Adipose tissue (tissue), 3 donors: ENCODE results near the gene SCRG1. TPM values are rescaled to one million over a fixed set of nuclear protein-coding genes. Genes with fewer than 3 reads are reported as not detected.

Source experiments
- H3K27ac ChIP-seq: one replicate; pipeline ENCODE4 v1.5.1; 2013; ENCODE audit warnings: low read depth, low read length
- WGBS, 3 donors: extraction: QIAGEN DNeasy Blood & Tissue Kit; methylation state at CpG; one replicate each; pipeline ENCODE4 v1.1.7; 2013; 5-methylcytosine and 5-hydroxymethylcytosine counted together
- polyA plus RNA-seq, 3 donors: library from polyadenylated mRNA; stranded (reverse); fragments of 200-250 nt; gene quantifications; one replicate each; pipeline ENCODE4 v1.2.3, GENCODE V29; 2013
- donor health status: healthy with polysubstance abuse.
- donor health status: Bipolar disorder and iron deficiency.
- donor health status: healthy.

SCRG1 gene
- polyA plus RNA-seq, 3 donors, result 0.07 to 0.67 (median 0.36) TPM

DNA sequence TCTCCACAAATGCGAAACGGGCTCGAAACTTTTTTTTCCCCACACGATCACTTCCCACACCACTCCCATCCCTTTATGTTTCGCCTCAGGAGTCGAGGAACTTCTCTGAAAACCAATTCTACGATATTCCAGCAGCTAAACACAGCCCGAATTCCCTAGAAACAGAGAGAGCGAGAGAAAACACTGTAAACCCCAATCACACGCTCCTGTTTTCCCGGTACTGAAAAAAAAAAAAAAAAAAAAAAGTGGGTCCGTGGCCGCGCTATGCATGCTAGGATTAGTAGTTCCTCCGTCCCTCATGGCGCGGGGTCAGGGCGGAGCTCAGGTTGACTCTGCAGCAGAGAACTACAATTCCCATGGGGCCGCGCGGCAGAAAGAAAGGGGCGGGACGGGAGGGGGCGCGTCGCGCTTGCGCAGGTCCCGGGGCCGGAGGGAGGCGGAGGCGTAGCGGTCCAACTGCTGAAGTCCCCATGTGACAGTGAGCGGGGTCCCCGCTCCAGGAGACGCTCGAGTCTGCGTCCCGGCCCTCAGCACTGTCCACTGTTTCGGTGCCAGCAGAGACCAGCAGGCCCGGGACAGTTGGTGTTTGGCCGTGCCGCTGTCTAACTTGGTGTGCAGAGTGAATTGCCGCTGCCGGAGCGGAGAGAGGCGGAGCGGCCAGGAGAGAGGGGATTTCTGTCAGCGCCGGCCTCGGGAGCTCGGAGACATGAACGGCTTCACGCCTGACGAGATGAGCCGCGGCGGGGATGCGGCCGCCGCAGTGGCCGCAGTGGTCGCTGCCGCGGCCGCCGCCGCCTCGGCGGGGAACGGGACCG lies 28.2 kb downstream of the SCRG1 start, which contains the start of gene SAP30:
TSS of gene SAP30 (plus strand) at position 478 of the 815 bp plus-strand sequence. CDS start at position 707, 229 bp downstream.
- WGBS, 3 donors, result 0 to 1% (median 1%) methylated on average over 55 to 72 of the region's 72 CpGs

DNA sequence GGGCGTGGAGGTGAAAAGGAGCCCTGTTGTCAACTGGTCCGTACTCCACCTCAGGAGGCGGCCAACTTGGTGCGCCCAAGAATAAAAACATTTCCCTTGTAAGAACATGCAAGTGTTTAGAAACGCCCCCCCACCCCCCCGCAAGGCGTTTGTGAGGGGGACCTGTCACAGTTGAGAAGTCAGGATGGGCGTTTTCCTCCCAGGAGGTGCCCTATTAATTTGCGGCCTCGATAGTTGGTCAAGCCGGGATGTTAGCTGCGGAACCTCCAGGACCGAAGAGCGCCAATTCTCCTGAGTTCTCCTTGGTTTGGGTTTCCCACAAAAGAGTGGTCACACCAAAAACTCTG lies 28.8 kb downstream of the SCRG1 start:
- 0% methylated on average over 14 of the region's 14 CpGs for WGBS, 3 donors
- peak overlapping the region; percentile 86 for H3K27ac ChIP-seq

More for the DNA sequence above, 28.2 kb downstream of the SCRG1 start, which contains the start of gene SAP30:
- peak within 1 kb of the TSS; percentile 86 for H3K27ac ChIP-seq

DNA sequence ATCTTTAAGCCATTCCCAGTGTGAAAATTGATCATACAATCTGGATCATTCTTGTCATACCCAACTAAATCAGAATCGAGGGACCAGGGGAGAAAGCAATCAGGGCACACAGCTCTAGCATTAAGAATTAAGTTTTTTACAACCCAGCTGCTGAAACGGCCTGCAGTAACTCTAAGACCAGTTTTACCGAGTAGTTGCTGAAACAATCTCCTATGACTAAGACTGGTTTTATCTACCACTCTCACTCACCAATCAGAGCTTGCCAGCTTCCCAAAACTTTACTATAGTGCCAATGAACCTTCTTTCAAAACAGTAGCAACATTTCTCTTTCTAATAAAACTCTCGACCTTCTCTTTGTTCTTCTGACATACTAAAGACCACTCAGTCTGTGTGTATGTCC lies 31.0 kb downstream of the SCRG1 start:
- H3K27ac ChIP-seq, result no peak overlapping the region
- 56 to 64% (median 61%) methylated on average over 4 of the region's 4 CpGs for WGBS, 3 donors

DNA sequence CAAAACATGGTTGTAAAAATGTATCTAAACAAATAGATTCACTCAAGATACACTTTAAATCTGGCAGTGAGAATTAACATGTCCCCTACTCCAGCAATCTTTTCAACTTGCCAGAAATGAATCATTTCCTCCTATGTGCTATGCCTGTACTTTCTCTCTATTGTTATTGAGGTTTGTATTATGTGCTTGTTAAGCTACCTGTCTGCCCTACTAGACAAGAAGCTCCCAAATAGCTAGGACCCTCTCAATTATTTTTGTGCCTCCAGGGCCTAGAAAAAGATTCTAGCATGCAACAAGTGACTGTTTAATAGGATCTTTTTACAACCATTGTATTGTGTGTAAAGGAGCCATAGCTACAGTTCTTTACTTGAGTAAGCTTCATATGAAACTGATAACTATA lies 31.6 kb downstream of the SCRG1 start:
- no peak overlapping the region for H3K27ac ChIP-seq

DNA sequence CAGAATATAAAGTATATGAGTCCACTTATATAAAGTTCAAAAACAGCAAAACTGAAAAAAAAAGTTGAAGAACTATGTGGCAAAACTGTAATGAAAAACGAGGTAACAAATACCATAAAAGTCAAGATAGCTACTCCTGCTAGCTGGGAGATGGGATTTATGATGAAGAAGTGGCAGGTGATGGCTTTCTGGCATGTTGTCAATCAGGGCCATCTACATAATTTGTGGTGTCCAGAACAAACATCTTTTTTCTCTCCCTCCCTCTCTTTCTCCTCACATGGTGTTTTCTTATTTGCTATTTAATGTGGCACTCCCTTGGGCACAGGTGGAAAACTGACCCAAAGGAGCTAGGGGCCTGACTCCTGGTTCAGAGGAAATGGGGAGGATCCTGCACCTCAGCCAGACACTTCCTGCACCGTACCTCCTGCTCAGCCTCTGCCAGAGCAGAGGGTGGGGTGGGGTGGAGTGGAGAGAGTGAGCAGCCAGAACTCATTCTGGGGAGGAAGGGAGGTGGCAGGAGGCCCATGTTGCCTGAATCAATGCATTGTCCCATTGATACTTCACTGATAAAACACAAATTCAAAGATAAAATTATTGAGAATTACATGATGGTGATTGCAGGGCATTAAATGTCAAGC lies 33.4 kb downstream of the SCRG1 start:
- 22 to 47% (median 32%) methylated on average over 2 of the region's 2 CpGs for WGBS, 3 donors
- H3K27ac ChIP-seq, result no peak overlapping the region

DNA sequence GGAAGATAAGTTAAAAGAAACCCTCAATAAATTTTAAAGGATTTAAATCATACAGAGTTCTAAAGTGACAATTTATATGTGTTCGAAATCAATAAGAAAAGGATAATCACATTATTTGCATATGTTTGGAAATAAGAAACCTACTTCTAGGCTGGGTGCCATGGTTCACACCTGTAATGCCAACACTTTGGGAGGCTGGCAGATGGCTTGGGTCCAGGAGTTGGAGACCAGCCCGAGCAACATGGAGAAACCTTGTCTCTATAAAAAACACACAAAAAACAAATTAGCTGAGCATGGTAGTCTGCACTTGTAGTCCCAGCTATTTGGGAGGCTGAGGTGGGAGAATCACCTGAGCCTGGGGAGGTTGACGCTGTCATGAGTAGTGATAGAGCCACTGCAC lies 36.2 kb downstream of the SCRG1 start:
- H3K27ac ChIP-seq, result no peak overlapping the region
- 62 to 93% (median 92%) methylated on average over 3 of the region's 3 CpGs for WGBS, 3 donors

DNA sequence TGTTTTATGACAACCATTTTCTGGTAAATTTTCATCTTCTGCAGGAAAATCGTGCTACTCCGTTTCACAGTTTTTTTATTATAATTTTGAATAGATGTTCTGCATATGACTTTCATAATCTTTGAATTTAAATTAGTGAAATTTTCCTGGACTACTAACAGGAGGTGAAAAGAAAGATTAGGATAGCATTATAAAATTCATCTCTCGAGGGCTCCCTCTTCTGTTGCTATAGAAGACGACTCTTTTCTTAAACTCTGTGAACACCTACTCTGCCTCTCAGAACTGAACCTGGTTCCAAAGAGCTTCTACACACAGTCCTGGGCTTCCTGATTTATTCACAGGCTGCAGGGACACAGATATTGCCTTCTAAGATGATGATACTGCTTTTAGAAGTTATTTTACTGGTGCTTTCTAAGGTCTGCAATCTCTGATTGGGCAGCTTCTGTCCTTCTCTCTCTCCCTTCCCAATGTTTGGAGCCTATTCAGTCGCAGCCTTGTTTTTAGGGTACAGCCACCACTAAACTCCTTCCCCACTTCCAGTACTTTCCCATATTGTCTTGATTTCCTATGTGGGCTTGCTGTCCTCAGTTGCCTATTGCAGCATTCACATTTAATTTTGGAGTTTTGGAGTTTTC lies 38.2 kb downstream of the SCRG1 start:
- WGBS, 3 donors, result 49 to 58% (median 55%) methylated on average over 5 of the region's 5 CpGs
- no peak overlapping the region for H3K27ac ChIP-seq

DNA sequence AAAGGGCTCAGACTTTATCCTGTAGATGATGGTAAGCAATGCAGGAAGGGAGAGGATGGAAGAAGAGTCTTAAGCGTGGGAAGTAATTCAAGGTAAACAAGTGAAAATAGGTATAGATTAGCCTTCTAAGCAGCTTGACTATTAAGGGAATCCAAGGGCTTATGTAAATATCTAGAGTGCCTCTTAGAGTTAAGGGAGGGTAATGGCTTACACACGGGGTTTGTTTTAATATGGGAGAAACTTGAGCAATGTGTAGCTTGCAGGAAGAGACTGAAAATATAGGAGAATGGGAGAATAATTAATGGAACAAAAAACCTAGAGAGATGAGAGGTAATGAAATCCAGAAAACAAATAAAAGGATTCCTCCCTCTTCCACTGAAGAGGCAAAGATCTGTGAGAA lies 41.0 kb downstream of the SCRG1 start:
- H3K27ac ChIP-seq, result no peak overlapping the region
- 58 to 76% (median 75%) methylated on average over 2 of the region's 2 CpGs for WGBS, 3 donors

DNA sequence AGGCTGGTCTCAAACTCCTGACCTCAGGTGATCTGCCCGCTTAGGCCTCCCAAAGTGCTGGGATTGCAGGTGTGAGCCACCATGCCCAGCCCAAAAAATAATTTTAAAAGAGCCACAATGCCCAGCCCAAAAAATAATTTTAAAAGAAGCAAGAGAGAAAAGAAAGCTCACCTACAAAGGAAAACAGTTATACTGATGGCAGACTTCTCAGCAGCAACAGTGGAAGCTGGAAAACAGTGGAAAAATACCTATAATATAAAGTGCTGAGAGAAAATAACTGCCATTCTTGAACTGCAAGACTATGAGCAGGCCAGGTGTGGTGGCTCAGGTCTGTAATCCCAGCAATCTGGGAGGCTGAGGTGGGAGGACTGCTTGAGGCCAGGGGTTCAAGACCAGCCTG lies 51.4 kb downstream of the SCRG1 start:
- WGBS, 3 donors, result 93 to 100% (median 95%) methylated on average over 1 of the region's 1 CpG
- no peak overlapping the region for H3K27ac ChIP-seq

DNA sequence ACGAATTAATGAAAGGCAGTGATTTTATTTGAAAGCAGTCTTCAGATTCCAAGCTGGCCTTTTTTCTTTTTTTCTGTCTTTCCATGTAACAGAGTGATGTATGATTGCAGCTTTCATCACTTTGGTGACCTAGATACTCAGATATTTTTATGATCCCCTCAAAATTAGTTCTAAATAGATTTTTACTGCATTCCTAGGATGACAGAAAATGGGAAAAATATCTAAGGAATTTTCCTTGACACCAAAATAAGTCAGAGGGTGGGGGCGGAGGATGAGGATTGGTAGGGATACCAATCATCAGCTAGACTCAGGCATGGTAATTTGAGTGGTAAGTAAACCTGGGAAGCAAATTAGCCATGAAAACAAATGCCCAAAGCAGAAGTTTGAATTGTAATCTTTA lies 52.8 kb downstream of the SCRG1 start:
- 46 to 87% (median 79%) methylated on average over 2 of the region's 2 CpGs for WGBS, 3 donors

DNA sequence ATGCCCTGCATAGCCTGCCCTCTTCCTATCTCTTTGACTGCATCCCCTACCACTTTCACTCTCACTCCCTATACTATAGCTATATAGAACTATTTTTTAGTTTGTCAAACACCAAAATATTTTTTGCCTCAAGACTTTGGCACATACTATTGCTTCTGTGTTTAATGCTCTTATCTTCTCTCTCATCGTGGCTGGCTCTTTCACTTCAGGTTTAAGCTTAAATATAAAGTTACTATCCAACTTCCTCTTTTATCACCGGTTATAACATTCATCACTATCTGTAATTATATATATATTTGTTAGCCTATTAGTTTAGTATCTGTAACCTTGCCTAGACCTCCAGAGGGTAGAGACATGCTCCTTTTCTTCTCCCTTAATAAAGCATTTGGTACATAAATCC lies 53.3 kb downstream of the SCRG1 start:
- H3K27ac ChIP-seq, result no peak overlapping the region
- WGBS, 3 donors, result 46 to 54% (median 51%) methylated on average over 2 of the region's 2 CpGs

More for the DNA sequence above, 52.8 kb downstream of the SCRG1 start:
- H3K27ac ChIP-seq, result no peak overlapping the region

DNA sequence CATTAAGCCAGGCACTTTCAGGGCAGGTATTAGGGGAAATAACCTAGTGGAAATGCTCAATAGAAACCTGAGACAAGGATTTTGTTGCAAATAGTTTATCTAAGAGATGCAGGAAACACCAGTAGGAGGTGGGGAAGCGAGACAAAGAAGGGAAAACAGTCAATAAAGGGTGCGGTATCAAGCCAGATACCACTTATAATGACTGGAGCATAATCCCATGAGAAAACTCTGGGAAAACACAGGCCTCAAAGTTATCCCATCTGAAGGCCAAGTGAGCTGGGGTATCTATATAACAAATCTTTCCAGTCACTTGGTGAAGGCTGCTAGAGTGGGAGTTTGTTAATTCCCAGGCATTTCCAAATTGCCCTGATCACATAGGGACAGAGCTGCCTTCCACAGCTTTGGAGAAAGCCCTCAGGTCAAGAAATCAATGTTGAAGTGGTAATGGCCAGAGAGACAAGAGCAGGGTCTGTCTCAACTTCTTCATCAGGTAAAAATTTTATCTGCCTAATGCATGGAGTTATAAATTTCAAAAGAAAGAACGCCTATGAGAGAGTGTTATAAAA lies 55.0 kb downstream of the SCRG1 start:
- H3K27ac ChIP-seq, result no peak overlapping the region
- WGBS, 3 donors, result 74 to 83% (median 77%) methylated on average over 3 of the region's 3 CpGs

DNA sequence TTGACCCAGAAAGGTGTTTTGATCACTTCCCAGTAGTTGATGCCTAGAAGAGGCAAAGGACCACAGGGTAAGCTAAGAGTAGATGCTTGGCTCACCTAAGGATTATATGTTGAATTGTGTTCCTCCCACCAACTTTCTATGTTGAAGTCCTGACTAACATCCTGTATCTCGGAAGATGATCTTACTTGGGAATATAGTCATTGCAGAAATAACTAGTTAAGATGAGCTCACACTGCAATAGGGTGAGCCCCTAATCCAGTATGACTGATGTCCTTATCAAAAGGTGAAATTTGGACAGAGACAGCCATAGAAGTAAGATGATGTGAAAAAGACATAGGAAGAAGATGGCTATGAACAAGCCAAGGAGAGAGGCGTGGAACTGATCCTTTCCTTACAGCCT lies 61.5 kb downstream of the SCRG1 start:
- no peak overlapping the region for H3K27ac ChIP-seq
- WGBS, 3 donors, result 95 to 99% (median 96%) methylated on average over 2 of the region's 2 CpGs

DNA sequence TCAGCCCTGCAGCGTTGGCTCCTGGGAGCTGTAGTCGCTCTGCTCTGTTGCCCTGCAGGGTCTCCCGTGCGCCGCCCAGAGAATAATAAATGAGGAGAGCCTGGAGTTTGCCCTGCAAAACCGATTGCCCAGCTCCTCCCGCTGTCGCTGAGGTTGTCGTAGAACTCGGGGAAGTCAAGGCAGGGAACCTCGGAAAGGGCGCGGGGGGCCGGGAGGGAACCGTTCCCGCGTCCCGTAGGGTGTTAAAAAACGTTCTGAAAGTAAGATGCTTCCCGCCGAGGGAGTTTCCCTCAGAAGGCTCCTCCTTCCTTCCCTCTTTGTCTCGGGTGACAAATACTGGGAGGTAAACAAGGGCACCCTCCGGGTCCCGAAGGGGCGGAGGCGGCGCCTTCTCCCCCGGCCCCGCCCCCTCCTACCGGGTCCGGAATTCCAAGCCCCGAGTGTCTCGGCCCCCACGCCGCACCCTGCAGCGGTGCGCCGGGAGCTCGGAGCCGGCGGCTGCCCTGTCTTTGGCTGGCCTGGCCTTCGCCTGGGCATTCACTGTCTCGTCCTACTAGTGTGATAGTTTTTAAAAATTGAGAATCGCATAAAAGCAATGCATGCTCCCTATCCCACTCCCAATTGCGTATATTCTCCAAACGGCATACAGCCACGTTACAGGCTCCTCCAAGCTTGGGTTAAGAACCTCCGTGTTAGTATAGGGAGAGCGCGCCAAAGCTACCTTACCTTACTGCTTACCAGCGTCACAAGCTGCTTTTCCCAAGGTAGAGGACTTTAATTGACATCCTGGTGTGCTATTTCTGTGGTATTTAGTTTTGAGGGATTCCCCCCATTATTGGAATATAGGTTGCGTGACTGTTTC lies 63.8 kb downstream of the SCRG1 start:
- H3K27ac ChIP-seq, result no peak overlapping the region
- 1 to 3% (median 2%) methylated on average over 48 to 52 of the region's 52 CpGs for WGBS, 3 donors

Other genes with a start within 250 kb of the SCRG1 start
- 10 to 100 TPM in 1 of 3 donors, 1 to 10 TPM in 2; 4.7 to 11.8 (median 6.3) TPM for gene GALNT7, start 230.3 kb downstream of the SCRG1 start, polyA plus RNA-seq
- gene HMGB2, start 64.8 kb downstream of the SCRG1 start, polyA plus RNA-seq, result 100 to 1,000 TPM in 1 of 3 donors, 10 to 100 TPM in 2; 25.7 to 165 (median 52.8) TPM
- gene SAP30, start 28.2 kb downstream of the SCRG1 start, polyA plus RNA-seq, result 10 to 100 TPM in 1 of 3 donors, 1 to 10 TPM in 2; 3.6 to 20.9 (median 8.5) TPM
- gene HAND2, start 131.1 kb upstream of the SCRG1 start, polyA plus RNA-seq, result 10 to 100 TPM in 1 of 3 donors, 1 to 10 TPM in 2; 3.5 to 42.7 (median 3.8) TPM